ENCODE measurements around the gene MRPL50.

MRPL50 gene

GRCh38 chr9:101398068-101398929, at the start of gene MRPL50, which contains the start of gene ZNF189:
Gene MRPL50 (minus strand): TSS chr9:101398618. CDS start chr9:101398592, 26 bp downstream.
Gene ZNF189 (plus strand): TSS chr9:101398851. CDS start chr9:101399157, 306 bp downstream.
- DNase-seq (ENCODE audit: low spot score), result peak; percentile 99

GRCh38 chr9:101446732-101447131, 48.3 kb upstream of the MRPL50 start:
- no peak for DNase-seq (ENCODE audit: low spot score)

GRCh38 chr9:101445353-101446029, 47.1 kb upstream of the MRPL50 start:
- no peak for DNase-seq (ENCODE audit: low spot score)

- no peak for DNase-seq (ENCODE audit: low spot score)
Measured at GRCh38 chr9:101443364-101443771, 45.0 kb upstream of the MRPL50 start.

GRCh38 chr9:101442736-101443135, 44.3 kb upstream of the MRPL50 start:
- no peak for DNase-seq (ENCODE audit: low spot score)

GRCh38 chr9:101442318-101442717, 43.9 kb upstream of the MRPL50 start:
- DNase-seq (ENCODE audit: low spot score), result no peak

- DNase-seq (ENCODE audit: low spot score), result no peak
Measured at GRCh38 chr9:101440714-101441230, 42.4 kb upstream of the MRPL50 start.

GRCh38 chr9:101438523-101438922, 40.1 kb upstream of the MRPL50 start:
- DNase-seq (ENCODE audit: low spot score), result no peak

GRCh38 chr9:101437806-101438232, 39.4 kb upstream of the MRPL50 start:
- DNase-seq (ENCODE audit: low spot score), result no peak

- DNase-seq (ENCODE audit: low spot score), result no peak
Measured at GRCh38 chr9:101435601-101436079, 37.2 kb upstream of the MRPL50 start, which contains the start of gene ALDOB. Gene ALDOB (minus strand): TSS chr9:101435774. CDS start chr9:101430887, 4,887 bp downstream.

GRCh38 chr9:101434998-101435397, 36.6 kb upstream of the MRPL50 start:
- no peak for DNase-seq (ENCODE audit: low spot score)

- DNase-seq (ENCODE audit: low spot score), result no peak
Measured at GRCh38 chr9:101433229-101433628, 34.8 kb upstream of the MRPL50 start.

- no peak for DNase-seq (ENCODE audit: low spot score)
Measured at GRCh38 chr9:101432740-101433139, 34.3 kb upstream of the MRPL50 start.

GRCh38 chr9:101432171-101432570, 33.8 kb upstream of the MRPL50 start:
- DNase-seq (ENCODE audit: low spot score), result no peak

- DNase-seq (ENCODE audit: low spot score), result no peak
Measured at GRCh38 chr9:101429736-101430135, 31.3 kb upstream of the MRPL50 start.

- DNase-seq (ENCODE audit: low spot score), result no peak
Measured at GRCh38 chr9:101428909-101429308, 30.5 kb upstream of the MRPL50 start.

GRCh38 chr9:101427957-101428655, 29.7 kb upstream of the MRPL50 start:
- no peak for DNase-seq (ENCODE audit: low spot score)

GRCh38 chr9:101427358-101427757, 28.9 kb upstream of the MRPL50 start:
- DNase-seq (ENCODE audit: low spot score), result no peak

GRCh38 chr9:101421653-101422065, 23.2 kb upstream of the MRPL50 start:
- no peak for DNase-seq (ENCODE audit: low spot score)

GRCh38 chr9:101419863-101420262, 21.4 kb upstream of the MRPL50 start:
- no peak for DNase-seq (ENCODE audit: low spot score)

GRCh38 chr9:101418518-101419430, 20.4 kb upstream of the MRPL50 start:
- DNase-seq (ENCODE audit: low spot score), result no peak
